ENCODE data around the gene NECTIN3.

Gene NECTIN3

DNA sequence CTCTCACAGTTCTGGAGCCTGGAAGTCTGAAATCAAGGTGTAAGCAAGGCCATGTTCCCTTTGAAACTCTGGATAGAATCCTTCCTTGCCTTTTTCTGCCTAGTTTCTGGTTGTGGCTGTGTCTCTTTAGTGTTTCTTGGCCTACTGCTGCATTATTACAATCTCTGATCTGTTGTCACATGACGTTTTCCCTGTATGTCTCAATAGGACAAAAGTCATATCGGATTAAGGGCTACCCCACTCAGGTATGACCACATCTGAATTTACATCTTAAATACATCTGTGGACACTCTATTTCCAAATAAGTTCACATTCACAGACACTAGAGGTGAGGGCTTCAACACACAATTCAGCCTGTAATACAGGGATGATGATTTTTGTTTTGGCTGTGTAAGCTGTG lies 13.3 kb downstream of the NECTIN3 start:
- no peak for DNase-seq

- no peak for DNase-seq
Measured at GRCh38 chr3:111087924-111088469, 16.4 kb downstream of the NECTIN3 start.

GRCh38 chr3:111096487-111097209 lies 25.0 kb downstream of the NECTIN3 start:
- DNase-seq: no peak

DNA sequence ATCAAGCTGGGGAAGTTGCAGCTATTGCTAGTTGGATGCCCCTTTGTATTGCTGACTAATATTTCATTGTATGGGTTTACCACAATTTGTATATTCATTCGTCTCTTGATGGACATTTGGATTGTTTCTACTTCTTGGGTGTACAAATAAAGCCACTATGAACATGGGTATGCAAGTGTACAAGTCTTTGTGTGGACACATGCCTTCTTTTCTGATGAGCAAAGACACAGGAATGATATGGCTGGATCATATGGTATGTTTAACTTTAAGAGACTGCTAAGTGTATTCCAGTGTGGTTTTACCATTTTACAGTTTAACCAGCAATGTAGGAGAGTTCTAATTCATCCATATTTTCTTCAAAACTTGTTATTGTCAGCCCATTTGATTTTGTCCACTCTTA lies 32.2 kb downstream of the NECTIN3 start:
- no peak for DNase-seq

DNA sequence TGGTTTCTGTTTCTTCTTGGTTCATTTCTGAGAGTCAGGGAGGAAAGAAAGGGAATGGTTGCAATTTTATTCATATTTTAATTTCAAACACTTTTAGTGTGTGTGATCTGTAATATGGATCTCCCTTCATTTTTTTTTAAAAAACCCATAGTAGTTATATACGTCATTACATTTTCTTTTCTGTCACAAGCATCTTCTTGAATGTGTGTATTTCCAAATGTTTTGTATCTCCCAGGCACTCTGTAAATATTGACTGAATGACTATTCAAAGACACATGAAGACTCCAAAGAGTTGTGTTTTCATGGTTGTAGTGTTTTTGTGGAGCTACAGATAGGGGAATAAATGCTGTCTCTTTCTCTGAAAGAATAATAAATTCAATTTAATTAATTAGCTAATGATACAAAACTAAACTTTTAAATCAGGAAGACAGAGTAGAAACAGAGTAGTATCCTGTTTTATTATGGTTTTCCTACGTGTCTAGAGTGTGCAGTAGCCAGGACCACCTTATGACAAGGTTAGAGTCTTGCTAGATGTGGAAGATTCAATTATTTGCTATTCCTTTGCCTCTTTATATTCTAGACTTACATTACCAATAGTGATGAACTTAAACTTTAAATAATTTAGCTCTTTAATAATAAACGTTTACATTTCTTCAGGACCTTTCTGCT lies 35.5 kb downstream of the NECTIN3 start:
- no peak for DNase-seq

DNA sequence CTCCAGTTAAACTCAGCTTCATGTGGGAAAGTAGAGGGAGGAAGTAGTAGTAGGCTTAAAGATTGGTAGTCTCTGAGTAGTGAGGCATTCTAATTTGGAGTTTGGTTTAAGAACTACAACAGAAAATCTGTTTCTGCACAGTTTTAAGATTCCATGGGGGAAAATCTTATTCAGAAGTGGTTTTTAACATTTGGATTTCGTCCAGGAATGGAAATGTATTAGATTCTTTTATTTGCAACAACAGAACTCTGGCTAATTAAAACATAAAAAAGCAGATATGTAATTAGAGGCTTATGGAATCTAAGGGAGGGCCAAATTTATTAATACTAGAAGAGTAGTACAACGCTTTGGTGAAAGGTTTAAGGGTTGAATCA lies 36.0 kb downstream of the NECTIN3 start:
- DNase-seq: no peak

DNA sequence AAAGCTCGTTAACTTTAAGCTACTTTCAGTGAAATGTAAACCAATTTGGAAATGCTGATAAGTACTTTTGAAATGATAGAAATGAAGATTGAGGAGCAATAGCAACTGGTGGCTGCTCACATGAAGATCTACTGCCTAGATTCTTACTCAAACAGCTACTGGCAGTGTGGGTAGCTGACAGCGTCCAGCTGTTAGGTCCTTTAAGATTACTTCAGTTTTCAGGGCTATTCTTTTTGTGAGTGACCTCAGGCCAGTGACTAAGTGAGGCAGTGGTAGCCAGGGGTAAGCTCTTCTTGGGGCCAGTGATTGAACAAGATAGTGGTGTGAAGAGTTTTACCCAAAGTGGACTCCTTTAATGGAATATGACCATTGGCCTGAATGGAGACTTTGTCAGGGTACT lies 41.3 kb downstream of the NECTIN3 start:
- DNase-seq: no peak

DNA sequence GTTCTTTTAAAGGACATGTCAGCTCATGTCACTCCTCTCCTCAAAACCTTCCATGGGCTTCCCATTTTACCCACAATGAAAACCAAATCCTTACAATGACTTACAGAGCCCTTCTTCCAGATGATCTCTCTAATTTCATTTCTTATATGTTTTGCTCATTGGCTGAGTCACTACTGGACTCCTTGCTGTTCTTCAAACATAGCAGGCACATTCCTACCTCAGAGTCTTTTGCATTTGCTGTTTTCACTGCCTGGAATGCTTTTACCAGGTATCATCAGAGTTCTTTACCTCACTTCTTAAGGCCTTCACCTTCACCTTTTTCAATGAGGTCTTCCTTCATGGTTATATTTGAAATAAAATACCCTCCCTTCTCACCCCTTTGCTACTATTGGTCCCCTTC lies 57.3 kb downstream of the NECTIN3 start:
- no peak for DNase-seq

- DNase-seq: no peak
Measured at GRCh38 chr3:111130827-111131226, 59.2 kb downstream of the NECTIN3 start.

DNA sequence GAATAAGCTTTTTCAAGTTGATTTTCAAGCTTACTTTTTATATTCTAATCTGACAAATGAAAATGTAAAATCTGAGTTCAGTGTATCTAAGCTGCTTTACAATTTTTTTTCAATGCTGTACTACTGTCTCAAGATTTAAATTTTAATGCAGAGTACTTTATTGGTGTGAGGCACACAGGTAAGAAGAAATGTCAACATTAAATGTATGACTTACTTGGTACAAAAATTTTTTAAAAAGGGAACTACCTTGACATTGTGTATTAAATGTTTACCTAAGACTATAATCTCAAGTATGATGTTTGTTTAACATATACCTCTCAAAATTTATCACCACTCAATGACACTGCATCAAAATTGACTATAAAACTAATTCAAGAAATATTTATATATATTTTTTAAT lies 62.7 kb downstream of the NECTIN3 start:
- no peak for DNase-seq

GRCh38 chr3:111151438-111151837 lies 79.8 kb downstream of the NECTIN3 start:
- DNase-seq: no peak

DNA sequence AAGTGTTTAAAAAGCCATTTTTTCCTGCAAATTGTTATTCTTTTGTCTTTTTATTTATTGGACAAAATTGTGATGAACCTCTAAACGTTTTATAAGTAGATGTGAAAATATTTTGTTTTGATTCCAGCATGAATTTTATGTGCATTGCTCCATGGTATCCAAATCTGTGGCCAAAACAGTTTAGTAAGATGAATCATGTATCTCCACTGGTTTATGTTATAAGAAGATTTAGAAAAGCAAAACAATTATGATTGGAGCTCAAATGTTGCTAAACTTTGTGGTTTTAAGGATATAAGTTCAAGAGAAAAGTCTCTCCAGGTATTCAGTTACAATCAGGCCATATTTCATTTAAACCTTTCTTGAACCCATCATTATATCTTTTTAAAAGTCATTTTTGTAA lies 80.9 kb downstream of the NECTIN3 start:
- no peak for DNase-seq

DNA sequence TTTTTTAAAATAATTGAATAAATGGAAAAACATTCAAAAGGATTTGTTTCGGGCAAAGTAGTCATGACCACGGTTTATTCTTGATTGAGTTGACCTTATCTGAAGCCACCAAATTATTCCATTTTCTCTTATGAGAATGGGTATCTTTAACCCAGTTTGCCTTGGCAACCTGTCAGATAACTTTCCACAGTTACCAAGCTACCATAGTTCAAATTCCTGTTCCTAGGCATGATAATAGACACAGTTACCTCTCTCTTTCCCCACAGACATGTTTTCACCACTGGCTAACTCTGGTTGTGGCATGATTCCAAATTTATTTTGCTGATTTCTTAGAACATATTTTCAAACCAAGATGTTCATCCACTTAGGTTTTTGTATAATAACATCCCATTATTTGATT lies 84.9 kb downstream of the NECTIN3 start:
- DNase-seq: no peak

DNA sequence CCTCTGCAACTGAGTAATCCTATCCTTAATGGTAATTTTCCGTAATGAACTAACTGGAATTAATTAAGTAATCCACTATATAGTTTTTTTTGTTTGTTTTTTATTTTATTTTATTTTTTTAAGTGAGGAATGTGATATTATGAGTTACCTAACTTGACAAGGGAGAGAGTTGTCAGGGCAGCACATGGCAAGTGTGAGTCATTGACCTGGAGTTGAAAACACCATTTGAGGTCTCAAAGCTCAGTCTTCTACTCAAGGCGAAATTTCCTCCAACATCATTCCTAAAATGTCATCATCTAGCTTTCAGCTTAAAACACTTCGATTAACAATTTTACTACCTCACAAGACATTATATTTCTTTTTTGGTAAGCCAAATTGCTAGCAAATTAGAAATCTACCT lies 87.8 kb downstream of the NECTIN3 start:
- DNase-seq: no peak

DNA sequence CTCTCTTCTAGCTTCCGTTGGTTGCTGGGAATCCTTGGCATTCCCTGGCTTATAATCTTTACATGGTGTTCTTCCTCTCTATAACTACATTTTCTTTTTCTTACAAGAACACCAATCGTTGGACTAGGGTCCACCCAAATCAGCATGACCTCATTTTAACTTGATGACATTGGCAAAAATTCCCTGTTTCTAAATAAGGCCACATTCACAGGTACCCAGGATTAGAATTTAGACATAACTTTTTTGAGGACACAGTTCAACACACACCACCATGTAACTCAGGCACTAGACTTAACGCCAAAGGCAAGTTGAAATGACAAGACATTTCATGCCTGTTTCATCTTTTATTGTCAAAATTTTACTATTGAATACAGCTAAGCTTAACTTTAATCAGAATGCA lies 93.0 kb downstream of the NECTIN3 start:
- DNase-seq: no peak

DNA sequence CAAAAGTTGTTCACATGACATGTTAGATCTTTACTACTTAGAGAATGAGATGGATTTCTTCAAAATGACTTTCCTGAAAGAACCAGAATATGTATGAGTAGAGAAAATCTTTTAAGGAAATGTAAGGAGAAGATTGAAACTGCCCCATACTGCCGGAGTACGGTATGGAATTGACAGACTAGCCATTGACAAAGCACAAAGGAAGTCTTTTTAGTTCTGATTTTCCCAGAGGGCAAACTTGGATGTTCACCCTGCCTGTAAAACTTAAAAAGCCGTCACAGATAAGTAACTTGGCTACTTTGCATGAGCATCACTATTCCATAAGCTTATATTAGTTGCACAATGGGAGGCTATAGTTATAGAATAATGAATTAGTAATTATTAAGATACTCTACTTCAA lies 93.8 kb downstream of the NECTIN3 start:
- DNase-seq: no peak

DNA sequence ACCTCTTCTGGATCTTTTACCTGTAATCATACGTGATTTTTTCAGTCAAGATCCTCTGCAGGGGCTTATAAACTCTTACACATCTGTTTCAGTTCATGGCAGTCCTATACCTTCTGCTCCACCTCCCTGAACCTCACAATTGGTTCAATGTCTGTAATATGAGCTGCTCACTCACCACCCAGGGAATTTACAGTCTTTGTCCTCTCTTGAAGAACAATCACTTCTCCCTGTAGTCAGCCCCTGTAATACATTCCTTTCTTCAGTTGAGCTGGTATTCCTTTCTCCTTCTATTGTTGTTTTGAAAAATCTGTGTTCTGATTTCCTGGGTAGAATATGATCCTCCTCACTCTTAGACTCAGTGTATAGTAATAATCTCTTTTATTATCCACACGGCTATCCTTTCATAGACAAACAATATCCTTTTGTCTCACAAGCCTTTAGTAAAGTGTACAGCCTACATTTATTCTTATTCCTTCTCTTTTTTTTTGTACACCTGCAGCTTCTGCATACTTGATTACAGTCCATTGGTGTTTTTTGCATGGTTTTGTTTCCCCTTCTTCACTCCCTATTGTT lies 101.8 kb downstream of the NECTIN3 start:
- no peak for DNase-seq

GRCh38 chr3:111173906-111174305 lies 102.3 kb downstream of the NECTIN3 start:
- no peak for DNase-seq

DNA sequence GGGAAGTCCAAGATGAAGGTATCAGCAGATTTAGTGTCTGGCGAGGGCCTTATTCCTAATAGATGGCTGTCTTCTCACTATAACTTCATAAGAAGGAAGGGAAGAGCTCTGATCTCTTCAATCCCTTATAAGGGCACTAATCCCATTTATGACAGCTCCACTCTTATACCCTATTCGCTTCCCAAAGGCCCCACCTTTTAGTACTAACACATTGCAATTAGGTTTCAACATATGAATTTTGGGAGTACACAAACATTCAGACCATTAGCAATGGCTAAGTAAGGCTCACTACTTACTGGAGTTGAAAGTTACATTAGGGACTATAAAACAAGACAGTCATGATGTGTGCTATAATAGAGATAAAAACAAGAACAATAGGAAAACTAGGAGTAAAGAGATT lies 118.9 kb downstream of the NECTIN3 start:
- DNase-seq: no peak

DNA sequence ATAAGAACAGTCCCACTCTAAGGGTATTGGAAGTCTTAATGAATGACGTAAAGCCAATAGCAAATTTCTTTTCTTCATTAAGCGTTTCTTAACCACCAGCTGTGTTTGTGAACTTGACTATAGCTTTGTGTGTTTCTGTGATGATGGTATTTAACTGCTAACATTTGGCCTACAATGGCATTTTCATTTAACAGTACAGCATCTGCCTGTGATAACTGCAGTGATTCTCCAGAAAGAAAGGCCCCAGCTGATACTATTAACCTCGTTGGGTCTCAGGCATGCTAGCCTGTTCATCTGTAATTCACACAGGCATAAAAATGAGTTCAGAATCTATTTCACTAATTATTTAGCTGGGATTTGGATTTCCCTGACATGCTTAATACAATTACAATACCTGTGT lies 121.9 kb downstream of the NECTIN3 start:
- DNase-seq: no peak

DNA sequence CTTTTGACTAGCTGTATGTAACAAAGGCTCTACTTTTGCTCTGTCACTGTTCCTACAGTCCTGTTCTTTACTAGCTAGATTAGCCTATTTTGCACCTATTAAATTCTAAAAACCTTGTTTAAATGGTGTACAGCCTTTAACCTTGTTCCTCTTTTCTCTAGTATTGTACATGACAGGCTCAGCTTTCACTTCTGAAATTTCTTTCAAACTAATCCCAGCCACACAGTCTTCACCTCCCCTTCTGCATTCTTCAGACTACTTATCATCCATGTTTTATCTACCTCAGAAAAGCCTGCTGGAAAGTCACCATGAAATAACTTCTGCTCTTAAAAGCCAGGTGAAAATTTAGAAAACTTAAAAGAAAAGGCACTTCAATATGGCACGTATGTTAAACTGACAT lies 122.4 kb downstream of the NECTIN3 start:
- no peak for DNase-seq

GRCh38 chr3:111197485-111197884 lies 125.9 kb downstream of the NECTIN3 start:
- DNase-seq: no peak

GRCh38 chr3:111200027-111200426 lies 128.4 kb downstream of the NECTIN3 start:
- DNase-seq: no peak

GRCh38 chr3:111210003-111210711 lies 138.5 kb downstream of the NECTIN3 start:
- DNase-seq: no peak
